GM03348 (cell line): ENCODE measurements around the gene HEXIM1.

Experiments used
- DNase-seq: peaks from one replicate; pipeline ENCODE4 v3.0.0; 2012; ENCODE audit warnings: low spot score

Gene HEXIM1

GRCh38 chr17:45146890-45147580 is 1.2 kb upstream of the HEXIM1 start:
- DNase-seq: peak; percentile 74

DNA sequence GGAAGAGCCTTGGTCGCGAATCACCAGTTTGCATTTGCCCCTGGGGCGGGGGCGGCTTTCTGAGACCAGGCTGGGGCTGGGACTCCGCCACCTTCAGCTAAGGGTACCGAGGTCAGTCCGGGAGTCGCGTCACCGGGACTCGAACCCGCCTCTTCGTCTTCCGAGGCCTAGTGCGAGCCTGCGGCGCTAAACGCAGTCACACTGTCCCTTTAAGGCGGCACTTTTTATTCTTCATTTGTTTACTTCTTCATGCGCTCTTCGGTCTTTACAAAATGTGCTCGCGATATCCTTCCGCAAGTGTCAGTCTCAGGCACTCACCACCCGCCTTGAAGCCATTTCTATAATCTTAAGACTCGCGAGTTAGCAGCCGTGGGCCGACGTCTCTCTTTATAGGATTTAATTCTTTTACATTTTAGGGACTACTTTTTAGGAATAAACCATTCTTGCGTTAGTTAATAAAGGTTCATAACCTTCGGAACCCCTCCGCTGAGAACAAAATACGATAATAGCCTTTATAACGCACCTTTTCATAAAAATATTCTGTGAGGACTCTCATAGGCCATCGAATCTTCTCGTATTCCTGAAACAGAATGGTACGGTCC is 593 bp upstream of the HEXIM1 start:
- DNase-seq: peak; percentile 62

GRCh38 chr17:45149037-45149668 is 878 bp downstream of the HEXIM1 start:
- peak; percentile 88 for DNase-seq

DNA sequence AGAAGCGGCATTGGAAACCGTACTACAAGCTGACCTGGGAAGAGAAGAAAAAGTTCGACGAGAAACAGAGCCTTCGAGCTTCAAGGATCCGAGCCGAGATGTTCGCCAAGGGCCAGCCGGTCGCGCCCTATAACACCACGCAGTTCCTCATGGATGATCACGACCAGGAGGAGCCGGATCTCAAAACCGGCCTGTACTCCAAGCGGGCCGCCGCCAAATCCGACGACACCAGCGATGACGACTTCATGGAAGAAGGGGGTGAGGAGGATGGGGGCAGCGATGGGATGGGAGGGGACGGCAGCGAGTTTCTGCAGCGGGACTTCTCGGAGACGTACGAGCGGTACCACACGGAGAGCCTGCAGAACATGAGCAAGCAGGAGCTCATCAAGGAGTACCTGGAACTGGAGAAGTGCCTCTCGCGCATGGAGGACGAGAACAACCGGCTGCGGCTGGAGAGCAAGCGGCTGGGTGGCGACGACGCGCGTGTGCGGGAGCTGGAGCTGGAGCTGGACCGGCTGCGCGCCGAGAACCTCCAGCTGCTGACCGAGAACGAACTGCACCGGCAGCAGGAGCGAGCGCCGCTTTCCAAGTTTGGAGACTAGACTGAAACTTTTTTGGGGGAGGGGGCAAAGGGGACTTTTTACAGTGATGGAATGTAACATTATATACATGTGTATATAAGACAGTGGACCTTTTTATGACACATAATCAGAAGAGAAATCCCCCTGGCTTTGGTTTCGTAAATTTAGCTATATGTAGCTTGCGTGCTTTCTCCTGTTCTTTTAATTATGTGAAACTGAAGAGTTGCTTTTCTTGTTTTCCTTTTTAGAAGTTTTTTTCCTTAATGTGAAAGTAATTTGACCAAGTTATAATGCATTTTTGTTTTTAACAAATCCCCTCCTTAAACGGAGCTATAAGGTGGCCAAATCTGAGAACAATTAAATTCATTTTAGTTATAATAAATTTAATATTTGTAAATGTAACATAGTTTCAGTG is 1.7 kb downstream of the HEXIM1 start:
- DNase-seq: peak; percentile 41

- no peak for DNase-seq
These were observed 2.9 kb downstream of the HEXIM1 start for GRCh38 chr17:45150911-45151809.

DNA sequence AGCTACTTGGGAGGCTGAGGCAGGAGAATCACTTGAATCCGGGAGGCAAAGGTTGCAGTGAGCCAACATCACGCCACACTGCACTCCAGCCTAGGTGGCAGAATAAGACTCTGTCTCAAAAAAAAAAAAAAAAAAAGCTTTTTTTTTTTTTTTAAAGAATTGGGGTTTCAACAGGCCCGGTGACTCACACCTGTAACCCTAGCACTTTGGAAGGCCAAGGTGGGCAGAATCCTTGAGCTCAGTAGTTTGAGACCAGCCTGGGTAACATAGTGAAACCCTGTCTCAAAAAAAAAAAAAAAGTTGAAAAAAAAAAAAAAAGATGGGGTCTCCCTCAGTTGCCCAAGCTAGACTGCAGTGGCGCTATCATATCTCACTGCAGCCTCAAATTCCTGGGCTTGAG is 6.8 kb downstream of the HEXIM1 start:
- DNase-seq: no peak

- DNase-seq: no peak
These were observed 7.2 kb downstream of the HEXIM1 start for GRCh38 chr17:45155483-45155882.

DNA sequence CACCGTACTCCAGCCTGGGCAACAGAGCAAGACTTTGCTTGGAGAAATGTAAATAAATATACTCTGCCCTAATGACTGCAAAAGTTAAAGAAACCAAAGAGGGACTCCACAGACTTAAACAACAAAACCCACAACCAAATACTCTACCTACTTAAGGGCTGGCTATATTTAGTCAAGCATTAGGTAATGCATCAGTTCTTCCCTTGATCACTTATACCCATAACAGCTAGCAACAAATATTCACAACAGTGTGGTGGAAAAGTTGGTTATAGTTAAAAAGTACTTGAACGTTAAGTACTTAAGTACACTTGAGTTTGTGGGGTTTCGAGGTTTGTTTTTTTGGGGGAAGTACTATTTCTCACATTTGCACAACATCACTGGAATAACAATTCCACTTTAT is 8.0 kb downstream of the HEXIM1 start:
- DNase-seq: no peak

DNA sequence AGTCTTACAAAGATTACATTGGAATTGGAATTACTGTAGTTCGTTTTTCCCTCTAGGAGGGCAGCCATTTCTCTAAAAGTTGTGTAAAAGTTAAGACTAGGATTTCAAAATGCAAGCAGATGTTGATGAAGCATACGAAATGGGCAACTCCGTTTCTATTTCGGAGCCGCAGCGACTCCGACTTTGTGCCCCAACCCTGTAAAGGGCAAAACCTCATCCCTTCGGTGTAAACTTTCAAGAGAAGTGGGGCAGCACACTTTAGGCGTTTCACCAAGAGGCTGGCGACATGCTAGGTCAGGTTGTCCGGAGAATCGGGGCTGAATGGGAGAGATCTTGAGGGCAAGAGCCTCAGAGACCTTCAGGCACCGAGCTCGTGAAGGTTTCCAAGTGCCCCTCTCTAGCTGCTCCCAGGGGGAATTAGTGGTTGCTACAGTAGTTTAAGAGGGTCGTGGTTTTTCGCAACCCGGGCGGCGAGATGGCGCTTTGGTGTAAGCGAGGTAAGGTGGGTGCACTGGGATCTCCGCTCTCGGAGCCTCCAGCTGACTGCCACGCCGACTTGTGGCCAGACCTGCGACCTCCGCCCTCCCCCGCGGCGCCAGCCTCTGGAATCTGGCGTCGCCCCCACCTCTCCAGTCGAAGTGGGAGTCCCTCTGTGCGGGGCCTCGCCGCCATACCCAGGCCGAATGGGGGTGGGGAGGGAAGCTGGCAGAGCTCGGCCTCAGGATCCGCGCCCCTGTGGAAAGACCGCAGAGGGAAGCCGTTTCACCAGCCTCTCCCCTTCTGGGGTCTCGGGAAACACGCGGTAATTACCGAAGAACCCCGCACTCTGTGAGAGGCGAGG is 12.4 kb downstream of the HEXIM1 start:
- DNase-seq: peak; percentile 64

GRCh38 chr17:45161288-45162024 is 13.2 kb downstream of the HEXIM1 start, which contains the start of gene HEXIM2:
Gene HEXIM2, plus strand, starts transcription at chr17:45161875. Its CDS starts 919 bp downstream, at chr17:45162794.
- DNase-seq: peak; percentile 97

- no peak for DNase-seq
These were observed 13.9 kb downstream of the HEXIM1 start for GRCh38 chr17:45162025-45162687.

GRCh38 chr17:45164734-45165269 is 16.5 kb downstream of the HEXIM1 start:
- no peak for DNase-seq

GRCh38 chr17:45168991-45169752 is 20.9 kb downstream of the HEXIM1 start:
- no peak for DNase-seq

DNA sequence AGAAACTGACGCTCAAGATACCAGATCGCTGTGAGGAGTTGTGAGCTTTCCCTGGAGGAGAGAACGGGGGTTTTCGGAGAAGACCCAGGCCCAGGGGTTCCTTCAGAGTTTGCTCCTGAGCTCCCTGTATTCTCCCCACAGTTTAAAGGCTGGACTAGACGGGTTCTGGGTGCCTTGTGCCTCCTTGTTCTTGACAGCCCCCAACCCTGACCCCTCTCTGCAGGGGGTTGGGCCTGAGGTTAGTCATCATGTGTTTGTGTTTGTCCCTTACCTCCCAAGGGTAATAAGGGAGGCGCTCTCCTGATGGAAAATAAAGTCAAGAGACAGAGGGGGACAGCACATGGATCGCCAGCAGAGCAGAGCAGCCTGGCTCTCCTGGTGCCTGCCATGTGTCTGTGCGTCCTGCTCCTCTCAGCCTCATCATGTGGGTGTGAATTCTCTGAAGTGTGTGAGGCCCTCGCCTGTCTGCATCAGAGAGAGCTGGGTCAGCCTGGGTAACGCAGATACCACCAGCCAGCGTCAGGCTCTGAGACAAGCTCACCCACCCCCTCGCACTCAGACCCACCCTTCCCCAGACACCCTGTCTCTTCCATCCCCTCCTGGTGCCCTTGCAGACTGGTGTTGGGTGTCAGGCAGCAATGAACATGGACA is 22.1 kb downstream of the HEXIM1 start:
- DNase-seq: no peak

GRCh38 chr17:45170931-45171337 is 22.7 kb downstream of the HEXIM1 start:
- peak; percentile 84 for DNase-seq

DNA sequence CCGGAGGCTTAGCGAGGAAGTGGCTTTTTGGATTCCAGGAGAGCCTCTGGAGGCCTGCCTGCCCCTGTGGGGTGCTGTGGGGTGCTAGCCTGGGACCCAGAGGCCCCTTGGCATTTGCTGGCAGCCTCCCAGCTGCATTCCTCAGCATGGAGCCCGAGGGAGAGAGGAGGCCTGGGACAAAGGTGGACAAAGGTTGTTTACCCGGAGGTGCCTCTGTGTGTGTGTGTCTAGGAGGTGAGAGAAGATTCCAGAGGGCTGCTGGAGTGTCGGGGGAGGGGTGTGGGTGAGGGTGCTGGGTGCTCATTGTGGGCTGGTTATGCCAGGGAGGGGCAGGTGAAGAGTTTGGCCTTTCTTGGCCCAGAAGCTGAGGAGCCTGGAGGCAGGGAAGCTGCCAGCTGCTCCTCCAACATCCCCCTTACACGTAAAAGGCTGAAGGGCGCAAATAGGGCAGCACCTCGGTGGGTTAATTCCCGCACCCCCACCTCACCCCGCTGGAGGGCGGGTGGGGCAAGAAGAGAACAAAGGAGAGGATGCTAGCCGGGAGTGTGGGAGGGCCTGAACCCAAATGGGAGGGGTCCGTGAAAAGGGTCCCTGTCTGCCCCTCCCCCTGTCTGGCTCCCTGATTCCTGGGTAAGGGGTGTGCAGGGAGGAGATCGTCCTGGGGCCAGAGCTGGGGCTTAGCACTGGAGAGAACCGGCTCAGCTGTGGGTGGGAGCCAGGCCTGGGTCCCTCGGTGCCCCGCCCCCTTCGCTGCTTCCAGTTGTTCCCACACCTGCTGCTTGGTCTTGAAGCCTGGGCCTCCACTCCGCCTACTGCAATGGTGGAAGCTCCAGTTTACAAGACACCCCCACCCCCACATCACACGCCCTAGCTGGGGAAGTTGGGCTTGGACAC is 23.3 kb downstream of the HEXIM1 start:
- peak; percentile 62 for DNase-seq
